ENCODE measurements around the gene PDE8A.

PDE8A gene

DNA sequence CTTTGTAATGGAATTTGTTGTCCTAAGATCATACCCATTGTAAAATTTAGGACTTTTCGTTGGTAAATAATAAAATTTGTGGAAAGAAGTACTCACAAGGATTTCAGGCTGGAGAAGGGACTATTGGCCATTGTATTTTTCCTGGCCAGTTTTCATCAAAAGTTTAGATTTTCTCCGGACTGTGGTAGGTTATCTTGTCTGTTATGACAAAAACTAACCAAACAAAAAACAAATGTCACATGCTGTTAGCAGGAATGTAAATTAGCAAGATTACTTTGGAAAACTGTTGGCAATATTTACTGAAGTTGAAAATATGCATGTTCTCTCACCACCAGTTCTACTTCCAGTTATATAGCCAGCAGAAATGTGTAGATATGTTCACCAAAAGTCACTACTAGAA is 27.8 kb downstream of the PDE8A start:
- Histone ChIP-seq H3K79me2 (ENCODE audit: insufficient read depth, low read length) (no peaks in the 10 kb centered on the region), H3K4me3 (ENCODE audit: insufficient read depth, low read length, poor library complexity, severe bottlenecking) (no peak overlapping the region), H3K4me2 (ENCODE audit: low read depth, low read length, poor library complexity, severe bottlenecking) (no peak overlapping the region), H2AFZ (ENCODE audit: low read depth, low read length, severe bottlenecking) (no peak overlapping the region), H3K9ac (ENCODE audit: low read length) (no peak overlapping the region), H3F3A (ENCODE audit: insufficient read depth) (no peaks in the 10 kb centered on the region), H3K27me3 (ENCODE audit: low read length) (no peaks in the 10 kb centered on the region), H3K27ac (ENCODE audit: low read depth, low read length) (no peak overlapping the region), H3K36me3 (ENCODE audit: low read length) (no peaks in the 10 kb centered on the region), H3K9me3 (ENCODE audit: insufficient read depth, low read length) (no peaks in the 10 kb centered on the region), H4K20me1 (ENCODE audit: low read depth, low read length) (no peaks in the 10 kb centered on the region), H3K9me2 (replicated peaks; ENCODE audit: insufficient read depth, low read length) (no peaks in the 10 kb centered on the region)
- TF ChIP-seq, protein P1, sequence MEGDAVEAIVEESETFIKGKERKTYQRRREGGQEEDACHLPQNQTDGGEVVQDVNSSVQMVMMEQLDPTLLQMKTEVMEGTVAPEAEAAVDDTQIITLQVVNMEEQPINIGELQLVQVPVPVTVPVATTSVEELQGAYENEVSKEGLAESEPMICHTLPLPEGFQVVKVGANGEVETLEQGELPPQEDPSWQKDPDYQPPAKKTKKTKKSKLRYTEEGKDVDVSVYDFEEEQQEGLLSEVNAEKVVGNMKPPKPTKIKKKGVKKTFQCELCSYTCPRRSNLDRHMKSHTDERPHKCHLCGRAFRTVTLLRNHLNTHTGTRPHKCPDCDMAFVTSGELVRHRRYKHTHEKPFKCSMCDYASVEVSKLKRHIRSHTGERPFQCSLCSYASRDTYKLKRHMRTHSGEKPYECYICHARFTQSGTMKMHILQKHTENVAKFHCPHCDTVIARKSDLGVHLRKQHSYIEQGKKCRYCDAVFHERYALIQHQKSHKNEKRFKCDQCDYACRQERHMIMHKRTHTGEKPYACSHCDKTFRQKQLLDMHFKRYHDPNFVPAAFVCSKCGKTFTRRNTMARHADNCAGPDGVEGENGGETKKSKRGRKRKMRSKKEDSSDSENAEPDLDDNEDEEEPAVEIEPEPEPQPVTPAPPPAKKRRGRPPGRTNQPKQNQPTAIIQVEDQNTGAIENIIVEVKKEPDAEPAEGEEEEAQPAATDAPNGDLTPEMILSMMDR (IDR thresholded peaks at IDR 0.05; ENCODE audit: insufficient read depth, low read length, poor library complexity, severe bottlenecking): no peak
- TF ChIP-seq EZH2phosphoT487 (conservative IDR thresholded peaks at IDR 0.05; ENCODE audit: low read length): no peak

DNA sequence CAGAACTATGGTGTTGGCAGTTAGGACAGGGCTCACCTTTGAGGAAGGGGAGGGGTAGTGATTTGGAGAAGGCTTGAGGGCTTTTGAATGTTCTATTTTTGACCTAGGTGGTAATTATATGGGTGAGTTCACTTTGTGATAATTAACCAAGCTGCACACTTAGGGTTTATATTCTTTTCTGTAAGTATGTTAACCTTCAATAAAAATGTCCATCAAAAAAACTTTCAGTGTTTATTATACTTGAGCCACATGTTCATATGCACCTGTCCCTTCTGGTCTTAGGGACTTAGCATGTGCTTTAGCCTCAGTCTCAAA is 28.4 kb downstream of the PDE8A start:
- no peak overlapping the region for H3K27ac ChIP-seq (ENCODE audit: low read depth, low read length)
- H3K9me3 ChIP-seq (ENCODE audit: insufficient read depth, low read length): no peaks in the 10 kb centered on the region
- no peaks in the 10 kb centered on the region for H3K79me2 ChIP-seq (ENCODE audit: insufficient read depth, low read length)
- no peaks in the 10 kb centered on the region for H3K27me3 ChIP-seq (ENCODE audit: low read length)
- H4K20me1 ChIP-seq (ENCODE audit: low read depth, low read length): no peaks in the 10 kb centered on the region
- no peak overlapping the region for H3K9ac ChIP-seq (ENCODE audit: low read length)
- no peaks in the 10 kb centered on the region for H3K9me2 ChIP-seq (replicated peaks; ENCODE audit: insufficient read depth, low read length)
- H3K36me3 ChIP-seq (ENCODE audit: low read length): no peaks in the 10 kb centered on the region
- H3K4me2 ChIP-seq (ENCODE audit: low read depth, low read length, poor library complexity, severe bottlenecking): no peak overlapping the region
- H3K4me3 ChIP-seq (ENCODE audit: insufficient read depth, low read length, poor library complexity, severe bottlenecking): no peak overlapping the region
- no peak for TF ChIP-seq EZH2phosphoT487 (conservative IDR thresholded peaks at IDR 0.05; ENCODE audit: low read length)
- TF ChIP-seq, protein P1 (IDR thresholded peaks at IDR 0.05; ENCODE audit: insufficient read depth, low read length, poor library complexity, severe bottlenecking): no peak
- no peaks in the 10 kb centered on the region for H3F3A ChIP-seq (ENCODE audit: insufficient read depth)
- no peak overlapping the region for H2AFZ ChIP-seq (ENCODE audit: low read depth, low read length, severe bottlenecking)

DNA sequence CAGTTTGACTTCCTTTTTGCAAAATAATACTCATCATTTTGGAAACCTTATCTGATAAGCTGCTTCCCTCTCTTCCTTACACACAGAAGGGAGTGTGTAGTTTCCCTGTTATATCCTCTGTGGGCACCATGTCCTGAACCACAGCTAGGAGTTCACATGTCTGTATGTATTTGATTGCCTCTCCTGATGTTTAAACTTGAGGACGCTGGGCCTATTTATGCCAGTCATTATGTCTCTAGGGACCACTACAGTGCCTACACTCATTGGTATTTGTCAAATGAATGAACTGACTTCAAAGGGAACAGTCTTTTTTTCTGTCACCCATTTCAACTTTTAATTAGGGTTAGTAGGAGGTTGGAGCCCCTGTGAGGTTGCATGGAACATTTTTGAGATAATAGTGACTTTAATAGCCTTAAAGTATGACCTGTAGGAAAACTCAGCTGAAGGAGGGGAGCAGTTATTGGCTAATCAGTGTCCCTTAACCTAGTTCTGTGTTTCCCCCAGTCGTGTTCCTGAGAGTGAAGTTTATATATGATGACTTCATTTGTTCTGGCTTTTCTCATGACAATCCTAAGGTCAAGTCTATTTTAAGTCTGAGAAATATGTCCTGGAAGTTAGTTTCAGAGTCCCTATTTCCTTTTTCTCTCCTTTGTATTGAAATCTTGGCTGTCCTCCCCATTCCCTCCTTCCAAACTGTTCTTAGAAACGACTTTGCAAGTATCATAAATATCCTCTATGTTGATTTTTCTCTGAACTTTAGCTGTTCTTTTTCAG is 28.9 kb downstream of the PDE8A start:
- H3K4me3 ChIP-seq (ENCODE audit: insufficient read depth, low read length, poor library complexity, severe bottlenecking): no peak overlapping the region
- TF ChIP-seq, protein P1 (IDR thresholded peaks at IDR 0.05; ENCODE audit: insufficient read depth, low read length, poor library complexity, severe bottlenecking): no peak
- TF ChIP-seq EZH2phosphoT487 (conservative IDR thresholded peaks at IDR 0.05; ENCODE audit: low read length): no peak
- no peaks in the 10 kb centered on the region for H3K9me2 ChIP-seq (replicated peaks; ENCODE audit: insufficient read depth, low read length)
- no peak overlapping the region for H3K27ac ChIP-seq (ENCODE audit: low read depth, low read length)
- H4K20me1 ChIP-seq (ENCODE audit: low read depth, low read length): no peaks in the 10 kb centered on the region
- no peaks in the 10 kb centered on the region for H3K9me3 ChIP-seq (ENCODE audit: insufficient read depth, low read length)
- H2AFZ ChIP-seq (ENCODE audit: low read depth, low read length, severe bottlenecking): no peak overlapping the region
- no peak overlapping the region for H3K4me2 ChIP-seq (ENCODE audit: low read depth, low read length, poor library complexity, severe bottlenecking)
- H3K27me3 ChIP-seq (ENCODE audit: low read length): no peaks in the 10 kb centered on the region
- no peaks in the 10 kb centered on the region for H3K79me2 ChIP-seq (ENCODE audit: insufficient read depth, low read length)
- no peaks in the 10 kb centered on the region for H3F3A ChIP-seq (ENCODE audit: insufficient read depth)
- no peak overlapping the region for H3K9ac ChIP-seq (ENCODE audit: low read length)
- H3K36me3 ChIP-seq (ENCODE audit: low read length): no peaks in the 10 kb centered on the region
